GM06990 (cell line): ENCODE measurements around the gene FKBP1A.

Experiments
- DNase-seq: peaks from one replicate; pipeline ENCODE4 v3.0.0-alpha.2; 2011; ENCODE audit not compliant: insufficient read length; ENCODE audit errors: extremely low read depth
- H3K27me3 ChIP-seq: replicated peaks from 2 replicates; pipeline ENCODE4 v1.6.0; 2011; ENCODE audit warnings: low read length; ENCODE audit not compliant: control insufficient read depth, insufficient read depth
- H3K36me3 ChIP-seq: 2 replicates; pipeline ENCODE4 v1.5.1; 2011; ENCODE audit warnings: low read length; ENCODE audit not compliant: control insufficient read depth, insufficient read depth
- H3K4me3 ChIP-seq: replicated peaks from 2 replicates; pipeline ENCODE4 v1.5.1; 2011; ENCODE audit warnings: low read depth, mild to moderate bottlenecking, control low read depth, low read length
- TF ChIP-seq, protein P1 (sequence below): IDR thresholded peaks from 2 replicates; pipeline ENCODE4 v1.5.1; 2011; ENCODE audit warnings: low read length, control low read depth, mild to moderate bottlenecking, inconsistent platforms; ENCODE audit not compliant: insufficient read depth, poor library complexity, severe bottlenecking

The FKBP1A gene

DNA sequence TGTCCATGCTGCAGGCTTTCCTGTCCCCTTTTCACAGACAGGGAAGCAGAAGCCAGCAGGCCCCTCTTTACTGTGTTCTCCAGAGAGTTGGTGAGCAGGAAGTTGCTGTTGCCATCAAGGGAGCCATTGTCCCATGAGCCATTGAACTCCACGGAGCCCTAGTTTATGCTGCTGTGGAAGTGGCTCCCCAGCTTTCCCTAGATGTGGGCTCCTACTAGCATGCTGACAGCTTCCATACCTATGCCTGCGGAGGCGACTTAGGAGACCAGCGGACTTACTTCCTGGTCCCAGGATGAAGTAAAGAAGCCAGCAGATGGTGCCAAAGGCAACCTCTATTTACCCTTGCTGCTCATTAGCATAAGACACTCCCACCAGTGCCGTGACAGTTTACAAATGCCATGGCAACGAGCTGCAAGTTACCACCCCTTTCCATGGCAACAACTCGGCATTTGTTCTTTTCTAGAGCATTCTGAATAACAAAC, 30.8 kb upstream of the FKBP1A start:
- Histone ChIP-seq H3K36me3 (no peaks in the 10 kb centered on the region), H3K4me3 (no peak overlapping the region), H3K27me3 (no peaks in the 10 kb centered on the region; the same call in 1 of the 2 replicates)
- no peak for DNase-seq
- TF ChIP-seq, protein P1, sequence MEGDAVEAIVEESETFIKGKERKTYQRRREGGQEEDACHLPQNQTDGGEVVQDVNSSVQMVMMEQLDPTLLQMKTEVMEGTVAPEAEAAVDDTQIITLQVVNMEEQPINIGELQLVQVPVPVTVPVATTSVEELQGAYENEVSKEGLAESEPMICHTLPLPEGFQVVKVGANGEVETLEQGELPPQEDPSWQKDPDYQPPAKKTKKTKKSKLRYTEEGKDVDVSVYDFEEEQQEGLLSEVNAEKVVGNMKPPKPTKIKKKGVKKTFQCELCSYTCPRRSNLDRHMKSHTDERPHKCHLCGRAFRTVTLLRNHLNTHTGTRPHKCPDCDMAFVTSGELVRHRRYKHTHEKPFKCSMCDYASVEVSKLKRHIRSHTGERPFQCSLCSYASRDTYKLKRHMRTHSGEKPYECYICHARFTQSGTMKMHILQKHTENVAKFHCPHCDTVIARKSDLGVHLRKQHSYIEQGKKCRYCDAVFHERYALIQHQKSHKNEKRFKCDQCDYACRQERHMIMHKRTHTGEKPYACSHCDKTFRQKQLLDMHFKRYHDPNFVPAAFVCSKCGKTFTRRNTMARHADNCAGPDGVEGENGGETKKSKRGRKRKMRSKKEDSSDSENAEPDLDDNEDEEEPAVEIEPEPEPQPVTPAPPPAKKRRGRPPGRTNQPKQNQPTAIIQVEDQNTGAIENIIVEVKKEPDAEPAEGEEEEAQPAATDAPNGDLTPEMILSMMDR = peak; percentile 11

DNA sequence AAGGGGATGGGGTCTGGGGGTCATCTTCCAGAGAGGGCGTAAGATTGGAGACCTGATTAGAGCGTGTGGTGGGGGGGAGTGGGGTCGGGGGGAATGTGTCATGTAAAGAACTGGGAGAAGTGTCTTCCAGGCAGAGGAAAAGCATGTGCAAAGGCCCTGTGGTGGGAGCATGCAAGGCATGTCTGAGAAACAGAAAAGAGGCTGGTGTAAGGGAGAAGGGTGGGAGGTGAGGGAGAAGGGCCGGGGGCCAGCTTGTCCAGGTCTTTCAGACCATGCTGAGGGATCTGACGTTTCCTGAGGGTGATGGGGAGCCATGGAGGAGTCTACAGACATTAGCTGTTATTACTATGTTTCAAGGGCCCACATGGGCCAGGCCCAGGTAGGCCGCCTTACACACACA, 30.4 kb upstream of the FKBP1A start:
- TF ChIP-seq, protein P1 = no peak
- no peaks in the 10 kb centered on the region for H3K36me3 ChIP-seq

DNA sequence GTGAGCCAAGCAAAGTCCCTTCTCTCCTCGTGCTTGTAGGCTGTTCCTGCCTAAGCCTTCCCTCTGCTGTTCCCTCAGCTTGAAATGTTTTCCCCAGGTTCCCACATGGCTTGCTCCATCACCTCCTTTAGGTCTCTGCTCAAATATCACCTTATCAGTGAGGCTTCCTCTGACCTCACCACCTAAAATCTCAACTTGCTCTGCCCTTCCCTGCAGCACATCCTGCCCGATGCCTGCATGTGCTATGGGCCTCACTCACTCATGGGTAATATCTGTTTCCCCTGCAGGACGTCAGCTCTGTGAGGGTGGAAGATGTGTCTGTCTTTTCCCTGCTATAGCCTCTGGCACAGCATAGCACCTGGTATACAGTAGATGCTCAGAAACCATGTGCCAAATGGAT, 29.9 kb upstream of the FKBP1A start:
- Histone ChIP-seq H3K36me3 (no peaks in the 10 kb centered on the region), H3K4me3 (no peak overlapping the region), H3K27me3 (no peaks in the 10 kb centered on the region; the same call in 1 of the 2 replicates)
- no peak for DNase-seq
- TF ChIP-seq, protein P1 = no peak

More for the DNA sequence above, 30.4 kb upstream of the FKBP1A start:
- DNase-seq = no peak
- no peaks in the 10 kb centered on the region; the same call in 1 of the 2 replicates for H3K27me3 ChIP-seq
- no peak overlapping the region for H3K4me3 ChIP-seq

DNA sequence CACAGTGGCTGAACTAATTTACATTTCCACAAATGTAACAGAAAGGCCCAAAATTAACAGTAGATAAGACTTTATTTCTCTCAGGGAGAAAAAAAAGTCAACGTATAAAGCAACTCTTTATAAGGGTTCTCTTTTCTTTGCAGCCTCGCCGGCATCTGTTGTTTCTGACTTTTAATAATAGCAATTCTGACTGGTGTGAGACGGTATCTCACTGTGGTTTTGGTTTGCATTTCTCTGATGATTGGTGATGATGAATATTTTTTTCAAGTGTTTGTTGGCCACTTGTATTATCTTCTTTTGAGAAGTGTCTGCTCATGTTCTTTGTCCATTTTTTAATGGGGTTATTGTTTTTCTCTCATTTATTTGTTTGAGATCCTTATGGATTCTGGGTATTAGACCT, 27.2 kb upstream of the FKBP1A start:
- no peak for DNase-seq
- H3K4me3 ChIP-seq = no peak overlapping the region
- no peaks in the 10 kb centered on the region for H3K36me3 ChIP-seq
- TF ChIP-seq, protein P1 = no peak
- no peaks in the 10 kb centered on the region; the same call in 1 of the 2 replicates for H3K27me3 ChIP-seq

DNA sequence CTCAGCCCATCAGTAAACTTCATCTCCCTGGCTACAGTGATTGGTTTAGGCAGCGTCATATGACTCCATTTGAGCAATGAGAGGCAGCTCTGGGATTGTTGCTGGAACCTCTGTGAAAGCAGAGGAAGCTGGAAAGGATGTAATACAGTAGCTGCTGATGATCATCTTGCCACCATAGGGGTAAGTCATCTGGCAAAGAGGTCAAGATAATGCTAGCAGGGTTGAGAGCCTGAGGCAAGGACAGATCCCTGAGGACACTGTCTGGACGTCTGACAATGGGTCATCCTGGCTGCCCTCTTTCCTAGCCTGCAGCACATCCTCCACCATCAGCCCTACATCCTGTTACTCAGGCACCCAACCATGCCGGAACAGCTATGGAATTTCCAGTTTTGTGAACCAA, 25.5 kb upstream of the FKBP1A start:
- TF ChIP-seq, protein P1 = no peak
- no peaks in the 10 kb centered on the region for H3K36me3 ChIP-seq
- H3K27me3 ChIP-seq = no peaks in the 10 kb centered on the region
- no peak for DNase-seq
- no peak overlapping the region for H3K4me3 ChIP-seq

DNA sequence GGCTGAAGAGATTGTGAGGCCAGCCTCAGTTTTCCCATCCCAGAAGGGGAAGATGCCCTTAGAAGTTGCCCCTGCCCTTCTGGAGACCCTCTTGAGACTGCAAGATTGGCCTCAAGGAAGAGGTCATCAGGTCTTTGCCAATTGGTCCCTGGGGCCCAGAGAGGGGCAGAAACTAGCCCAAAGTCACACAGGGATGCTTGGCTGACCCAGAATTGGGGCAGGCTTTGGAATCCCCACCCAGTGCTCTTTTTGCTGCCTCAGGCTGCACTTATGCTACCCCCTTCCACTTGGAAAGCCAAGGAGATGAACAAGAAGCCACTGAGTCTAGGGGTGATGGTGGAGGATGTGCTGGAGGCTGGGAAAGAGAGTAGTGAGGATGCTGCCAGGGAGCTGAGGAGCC, 24.9 kb upstream of the FKBP1A start:
- DNase-seq = no peak
- no peak overlapping the region for H3K4me3 ChIP-seq
- TF ChIP-seq, protein P1 = no peak
- H3K36me3 ChIP-seq = no peaks in the 10 kb centered on the region
- H3K27me3 ChIP-seq = no peaks in the 10 kb centered on the region
